Measurements from ENCODE around the gene ODAM.
"Not testable (repeated sequence)": the region's sequence is repeated elsewhere in the genome, so short reads cannot be mapped to it uniquely, and the experiment has no call there.

ODAM gene

GRCh38 chr4:70221389-70221788, 25.9 kb downstream of the ODAM start:
- DNase-seq (ENCODE audit: low read depth, low spot score); in situ Hi-C loops (cut with HindIII; ENCODE audit: low sequenced_read_pairs); H3K4me3 ChIP-seq (ENCODE audit: low read depth, low read length): not testable (repeated sequence)

DNA sequence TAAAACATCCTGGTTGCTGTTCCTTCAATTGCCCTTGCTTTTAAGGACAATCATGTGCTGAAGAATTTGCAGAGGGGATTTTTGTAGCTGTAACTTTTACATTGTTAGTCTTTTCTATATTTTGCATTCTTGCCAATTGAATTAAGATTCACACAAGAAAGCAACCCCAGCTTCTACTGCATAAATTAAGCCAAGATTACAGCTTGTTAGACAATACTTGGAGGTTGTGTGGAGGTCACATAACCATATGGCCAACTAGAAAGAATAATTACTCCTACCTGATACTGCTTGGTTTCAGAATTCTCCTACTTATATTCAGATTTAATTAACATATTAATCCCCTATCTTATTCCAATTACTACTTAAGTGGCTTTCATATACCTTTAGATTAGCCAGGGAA, 26.3 kb downstream of the ODAM start:
- in situ Hi-C loops (cut with HindIII; ENCODE audit: low sequenced_read_pairs); DNase-seq (ENCODE audit: low read depth, low spot score); H3K4me3 ChIP-seq (ENCODE audit: low read depth, low read length): not testable (repeated sequence)

DNA sequence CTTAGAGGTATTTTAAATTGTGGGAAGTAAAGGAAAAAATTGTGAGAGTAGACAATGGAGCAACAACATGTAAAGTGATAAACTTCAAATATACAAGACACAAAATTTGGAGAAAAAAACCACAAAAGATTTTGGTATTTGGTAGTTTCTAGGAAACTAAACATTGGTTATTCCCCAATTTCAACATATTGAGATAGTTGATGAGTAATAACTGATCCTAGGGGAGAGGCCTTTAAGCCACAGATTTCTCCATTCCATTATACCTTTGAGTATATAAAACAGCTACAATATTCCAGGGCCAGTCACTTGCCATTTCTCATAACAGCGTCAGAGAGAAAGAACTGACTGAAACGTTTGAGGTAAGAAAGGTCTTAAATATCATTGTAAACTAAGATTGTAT, 30.3 kb downstream of the ODAM start, which contains the start of gene FDCSP:
Gene FDCSP, plus strand, starts transcription at position 301 of the 400 bp plus-strand sequence. CDS start 5,071 bp downstream, outside the sequence.
- no peak within 1 kb of the TSS for H3K4me3 ChIP-seq (ENCODE audit: low read depth, low read length)
- in situ Hi-C loops (cut with HindIII; ENCODE audit: low sequenced_read_pairs): no loop called here
- no peak for TF ChIP-seq CTCF (IDR thresholded peaks at IDR 0.05; ENCODE audit: low read depth, low read length)
- no peak for DNase-seq (ENCODE audit: low read depth, low spot score)

- no peak for TF ChIP-seq CTCF (IDR thresholded peaks at IDR 0.05; ENCODE audit: low read depth, low read length)
- DNase-seq (ENCODE audit: low read depth, low spot score): no peak
- in situ Hi-C loops (cut with HindIII; ENCODE audit: low sequenced_read_pairs): no loop called here
- no peak overlapping the region for H3K4me3 ChIP-seq (ENCODE audit: low read depth, low read length)
Observed at GRCh38 chr4:70236125-70236524, 40.6 kb downstream of the ODAM start.

- no peak overlapping the region for H3K4me3 ChIP-seq (ENCODE audit: low read depth, low read length)
- no peak for TF ChIP-seq CTCF (IDR thresholded peaks at IDR 0.05; ENCODE audit: low read depth, low read length)
- no peak for DNase-seq (ENCODE audit: low read depth, low spot score)
- in situ Hi-C loops (cut with HindIII; ENCODE audit: low sequenced_read_pairs): no loop called here
Observed at GRCh38 chr4:70239131-70239883, 43.8 kb downstream of the ODAM start.

GRCh38 chr4:70239884-70240591, 44.5 kb downstream of the ODAM start:
- peak; percentile 13 for DNase-seq (ENCODE audit: low read depth, low spot score)
- in situ Hi-C loops (cut with HindIII; ENCODE audit: low sequenced_read_pairs): no loop called here
- no peak for TF ChIP-seq CTCF (IDR thresholded peaks at IDR 0.05; ENCODE audit: low read depth, low read length)
- no peak overlapping the region for H3K4me3 ChIP-seq (ENCODE audit: low read depth, low read length)

- DNase-seq (ENCODE audit: low read depth, low spot score); H3K4me3 ChIP-seq (ENCODE audit: low read depth, low read length); in situ Hi-C loops (cut with HindIII; ENCODE audit: low sequenced_read_pairs): not testable (repeated sequence)
Observed at GRCh38 chr4:70242297-70242696, 46.8 kb downstream of the ODAM start, which contains the start of gene CSN3. Gene CSN3, plus strand, starts transcription at chr4:70242597. Its CDS starts 2,223 bp downstream, at chr4:70244820.

DNA sequence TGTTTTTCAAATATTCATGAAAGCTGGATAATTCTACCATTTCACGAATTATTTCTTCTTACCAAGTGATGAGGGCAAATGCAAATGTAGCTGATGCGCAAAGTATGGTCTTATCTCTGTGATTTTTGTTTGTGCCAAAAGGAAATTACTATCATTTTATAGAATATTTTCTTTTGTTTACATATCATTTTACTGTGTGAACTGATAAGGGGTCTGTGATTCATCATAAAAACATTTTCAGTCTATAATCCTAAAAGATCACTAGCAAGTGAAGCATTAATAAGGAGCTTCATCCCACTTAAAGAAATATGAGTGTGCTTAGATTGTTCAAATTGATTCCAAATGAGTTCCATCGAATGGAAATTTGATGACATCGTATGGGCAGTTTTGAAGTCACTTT, 47.6 kb downstream of the ODAM start:
- in situ Hi-C loops (cut with HindIII; ENCODE audit: low sequenced_read_pairs): no loop called here
- DNase-seq (ENCODE audit: low read depth, low spot score): no peak
- H3K4me3 ChIP-seq (ENCODE audit: low read depth, low read length): no peak overlapping the region
- TF ChIP-seq CTCF (IDR thresholded peaks at IDR 0.05; ENCODE audit: low read depth, low read length): no peak
